T-cell (primary cell): ENCODE data around the gene ARHGEF12. TPM values are rescaled to one million over a fixed set of nuclear protein-coding genes. Genes with fewer than 3 reads are reported as not detected.

Experiments
- ATAC-seq, 4 experiments: fragments of 200-7000 bp in 3 of 4; fragments of 150-1000 bp in 1 of 4; cut with Tn5 transposase; replicated peaks in 1 of 4; 1 replicate in 3 of 4; 2 replicates in 1 of 4; pipeline ENCODE4 v1.10.0; 2021; ENCODE audit warnings: moderate library complexity in 3 of 4, mild to moderate bottlenecking in 2 of 4, moderate number of reproducible peaks in 1 of 4
- CTCF ChIA-PET, 2 donors: fragments of 300-600 bp; sonication (Branson Sonifier 250); formaldehyde crosslinking; loops; one replicate each; lab custom pipeline; 2022; ENCODE audit warnings: antibody characterized with exemption in 2 of 2; lab: Charles Lee
- POLR2A ChIA-PET, 2 donors: fragments of 300-600 bp; sonication (Branson Sonifier 250); formaldehyde crosslinking; loops; one replicate each; lab custom pipeline; 2022; ENCODE audit warnings: antibody characterized with exemption in 2 of 2; lab: Charles Lee
- DNase-seq, 35 experiments: peaks; one replicate each; pipeline versions ENCODE4 v3.0.0 to v3.0.0-alpha.2; 2013 to 2023
- H3K27ac ChIP-seq: one replicate; pipeline ENCODE4 v1.5.1; 2013; ENCODE audit warnings: low read length
- H3K27me3 ChIP-seq, 2 experiments: replicated peaks in 1 of 2; 1 replicate in 1 of 2; 2 replicates in 1 of 2; pipeline versions ENCODE4 v1.6.1 to v1.7.0; 2013; ENCODE audit warnings: low read length in 1 of 2, mixed read lengths in 1 of 2; ENCODE audit not compliant: control insufficient read depth in 2 of 2, insufficient read depth in 2 of 2; ENCODE audit errors: extremely low read depth in 1 of 2
- H3K36me3 ChIP-seq, 2 donors: 1 replicate in 1 of 2; 2 replicates in 1 of 2; pipeline versions ENCODE4 v1.6.1 to v1.7.0; 2013; ENCODE audit warnings: low read length in 1 of 2; ENCODE audit not compliant: control insufficient read depth in 2 of 2, insufficient read depth in 1 of 2; ENCODE audit errors: extremely low read depth in 1 of 2
- H3K4me1 ChIP-seq, 2 experiments: 1 replicate in 1 of 2; 2 replicates in 1 of 2; pipeline versions ENCODE4 v1.6.1 to v1.7.0; 2013; ENCODE audit warnings: low read length in 2 of 2, mixed read lengths in 1 of 2; ENCODE audit not compliant: insufficient read depth in 2 of 2, control insufficient read depth in 1 of 2; ENCODE audit errors: extremely low read depth in 1 of 2
- H3K4me3 ChIP-seq, 2 donors: 1 replicate in 1 of 2; 2 replicates in 1 of 2; pipeline versions ENCODE4 v1.5.1 to v1.7.0; 2013; ENCODE audit warnings: mild to moderate bottlenecking in 2 of 2, low read length in 1 of 2, moderate library complexity in 1 of 2; ENCODE audit not compliant: control insufficient read depth in 1 of 2; ENCODE audit errors: extremely low read depth in 1 of 2
- H3K9me3 ChIP-seq: 2 replicates; pipeline ENCODE4 v1.7.0; 2013
- H3K27ac Mint-ChIP-seq, 2 donors: one replicate each; pipeline ENCODE4 v1.8.0; 2020 to 2021; ENCODE audit warnings: mild to moderate bottlenecking in 2 of 2, mixed read lengths in 2 of 2
- H3K27me3 Mint-ChIP-seq, 2 donors: one replicate each; pipeline ENCODE4 v1.8.0; 2021 to 2022; ENCODE audit warnings: mixed read lengths in 2 of 2
- H3K36me3 Mint-ChIP-seq: one replicate; pipeline ENCODE4 v1.8.0; 2021; ENCODE audit warnings: mixed read lengths
- H3K4me1 Mint-ChIP-seq, 3 donors: one replicate each; pipeline ENCODE4 v1.8.0; 2020 to 2022; ENCODE audit warnings: mixed read lengths in 3 of 3, mild to moderate bottlenecking in 1 of 3
- H3K4me3 Mint-ChIP-seq, 3 donors: one replicate each; pipeline ENCODE4 v1.8.0; 2020 to 2022; ENCODE audit warnings: mild to moderate bottlenecking in 3 of 3, mixed read lengths in 3 of 3, moderate library complexity in 3 of 3
- H3K9me3 Mint-ChIP-seq, 3 donors: one replicate each; pipeline ENCODE4 v1.8.0; 2020 to 2022; ENCODE audit warnings: mixed read lengths in 3 of 3
- WGBS: methylation state at CpG from one replicate; pipeline ENCODE4 v1.1.5; 2013; ENCODE audit warnings: missing lambda C conversion rate; ENCODE audit not compliant: insufficient coverage; 5-methylcytosine and 5-hydroxymethylcytosine counted together
- total RNA-seq, 35 experiments: library from RNA in 6 of 35; stranded (reverse) in 6 of 35; fragments of 120-200 nt in 1 of 35; gene quantifications; one replicate each; pipeline versions ENCODE4 v1.2.1 to v1.2.4 and lab custom pipeline; 2013 to 2026

Gene ARHGEF12
- total RNA-seq, 5 donors from 2014 or later (not counting 1 experiment from before 2014, with no cell fraction given) = 4.8 to 12.8 (median 8.0) TPM

- Mint-ChIP-seq H3K4me3 (no peak overlapping the region), H3K27ac (no peak overlapping the region)
- CTCF ChIA-PET = interaction anchor here in 1 of 2 donors (0.7 to 0.8 kb wide), 3 partner anchors 95 to 1772 kb away, joined by 3 to 4 read pairs (median 4); no protein-coding TSS in a partner anchor
Observed at GRCh38 chr11:120430146-120430545, 93.9 kb downstream of the ARHGEF12 start.

GRCh38 chr11:120431633-120432032, 95.4 kb downstream of the ARHGEF12 start:
- H3K27ac Mint-ChIP-seq = no peak overlapping the region
- peaks cover 6% of the 10 kb centered on the region for H3K36me3 Mint-ChIP-seq
- no peaks in the 10 kb centered on the region for H3K27me3 Mint-ChIP-seq
- ATAC-seq (no peak), DNase-seq (peak in 1 of 35 experiments; percentile 12)
- Histone ChIP-seq H3K4me3 (no peak overlapping the region), H3K9me3 (no peaks in the 10 kb centered on the region), H3K4me1 (no peaks in the 10 kb centered on the region), H3K36me3 (no peaks in the 10 kb centered on the region), H3K27ac (no peak overlapping the region), H3K27me3 (no peaks in the 10 kb centered on the region)
- POLR2A ChIA-PET = interaction anchor here in 1 of 2 donors (0.6 kb wide), 1 partner anchor 98 kb away, joined by 4 read pairs; no protein-coding TSS in a partner anchor
- peaks cover 0 to 17% (median 14%) of the 10 kb centered on the region in 3 donors for H3K4me1 Mint-ChIP-seq
- H3K9me3 Mint-ChIP-seq = no peaks in the 10 kb centered on the region
- no peak overlapping the region for H3K4me3 Mint-ChIP-seq
- CTCF ChIA-PET = interaction anchor here in 1 of 2 donors (0.6 kb wide), 1 partner anchor 19 kb away, joined by 4 read pairs; no protein-coding TSS in a partner anchor
- WGBS = no CpG with 5 or more reads among the region's 3 CpGs

More at GRCh38 chr11:120430146-120430545, 93.9 kb downstream of the ARHGEF12 start:
- POLR2A ChIA-PET = no interaction called here
- ATAC-seq = no peak
- H3K4me1 ChIP-seq = no peaks in the 10 kb centered on the region
- no peaks in the 10 kb centered on the region for H3K36me3 ChIP-seq
- no peak overlapping the region for H3K27ac ChIP-seq
- no peaks in the 10 kb centered on the region for H3K9me3 ChIP-seq
- H3K27me3 ChIP-seq = no peaks in the 10 kb centered on the region
- no peaks in the 10 kb centered on the region for H3K27me3 Mint-ChIP-seq
- H3K36me3 Mint-ChIP-seq = peaks cover 9% of the 10 kb centered on the region
- peaks cover 0 to 17% (median 14%) of the 10 kb centered on the region in 3 donors for H3K4me1 Mint-ChIP-seq
- H3K4me3 ChIP-seq = no peak overlapping the region
- no peak for DNase-seq
- no peaks in the 10 kb centered on the region for H3K9me3 Mint-ChIP-seq

- Histone ChIP-seq H3K36me3 (no peaks in the 10 kb centered on the region), H3K27ac (no peak overlapping the region), H3K9me3 (no peaks in the 10 kb centered on the region), H3K27me3 (no peaks in the 10 kb centered on the region), H3K4me1 (no peaks in the 10 kb centered on the region), H3K4me3 (no peak overlapping the region)
- ChIA-PET POLR2A (interaction anchor here in 1 of 2 donors (0.6 kb wide), 1 partner anchor 98 kb away, joined by 4 read pairs; no protein-coding TSS in a partner anchor), CTCF (interaction anchor here in 1 of 2 donors (0.8 kb wide), 1 partner anchor 1080 kb away, joined by 3 read pairs; no protein-coding TSS in a partner anchor)
- H3K9me3 Mint-ChIP-seq = no peaks in the 10 kb centered on the region
- peak in 1 of 4 experiments; percentile 35 for ATAC-seq
- H3K27me3 Mint-ChIP-seq = no peaks in the 10 kb centered on the region
- DNase-seq = no peak
- no peak overlapping the region for H3K27ac Mint-ChIP-seq
- H3K4me3 Mint-ChIP-seq = no peak overlapping the region
- H3K4me1 Mint-ChIP-seq = peaks cover 0 to 17% (median 14%) of the 10 kb centered on the region in 3 donors
- WGBS = 38% methylated on average over 2 of the region's 4 CpGs
- H3K36me3 Mint-ChIP-seq = peaks cover 6% of the 10 kb centered on the region
Observed at GRCh38 chr11:120432056-120433018, 96.1 kb downstream of the ARHGEF12 start.

- no peak for ATAC-seq
Observed at GRCh38 chr11:120441592-120441991, 105.4 kb downstream of the ARHGEF12 start.

GRCh38 chr11:120442031-120442430, 105.8 kb downstream of the ARHGEF12 start:
- ATAC-seq = no peak
- peaks cover 0 to 3% of the 10 kb centered on the region in 2 donors for H3K36me3 ChIP-seq
- no peaks in the 10 kb centered on the region for H3K4me1 ChIP-seq
- Mint-ChIP-seq H3K4me1 (no peaks in the 10 kb centered on the region), H3K27ac (no peak overlapping the region), H3K36me3 (peaks cover 25% of the 10 kb centered on the region), H3K9me3 (no peaks in the 10 kb centered on the region), H3K4me3 (no peak overlapping the region), H3K27me3 (no peaks in the 10 kb centered on the region)
- POLR2A ChIA-PET = no interaction called here
- H3K4me3 ChIP-seq = no peak overlapping the region
- no CpG with 5 or more reads among the region's 3 CpGs for WGBS
- no peak overlapping the region for H3K27ac ChIP-seq
- CTCF ChIA-PET = interaction anchor here in 1 of 2 donors (1.1 kb wide), 1 partner anchor 107 kb away, joined by 3 read pairs; no protein-coding TSS in a partner anchor
- DNase-seq = no peak
- no peaks in the 10 kb centered on the region for H3K9me3 ChIP-seq
- no peaks in the 10 kb centered on the region for H3K27me3 ChIP-seq

More at GRCh38 chr11:120441592-120441991, 105.4 kb downstream of the ARHGEF12 start:
- DNase-seq = no peak
- ChIA-PET POLR2A (no interaction called here), CTCF (interaction anchor here in 1 of 2 donors (1.1 kb wide), 1 partner anchor 106 kb away, joined by 3 read pairs; no protein-coding TSS in a partner anchor)
- Mint-ChIP-seq H3K36me3 (peaks cover 21% of the 10 kb centered on the region), H3K4me1 (no peaks in the 10 kb centered on the region), H3K4me3 (no peak overlapping the region), H3K27me3 (no peaks in the 10 kb centered on the region), H3K27ac (no peak overlapping the region), H3K9me3 (no peaks in the 10 kb centered on the region)
- Histone ChIP-seq H3K9me3 (no peaks in the 10 kb centered on the region), H3K27me3 (no peaks in the 10 kb centered on the region), H3K4me3 (no peak overlapping the region), H3K27ac (no peak overlapping the region), H3K4me1 (no peaks in the 10 kb centered on the region), H3K36me3 (peaks cover 0 to 3% of the 10 kb centered on the region in 2 donors)
- 100% methylated on average over 3 of the region's 5 CpGs for WGBS

- no peak for ATAC-seq
- 100% methylated on average over 4 of the region's 7 CpGs for WGBS
- Mint-ChIP-seq H3K36me3 (peaks cover 53% of the 10 kb centered on the region), H3K9me3 (no peaks in the 10 kb centered on the region), H3K27me3 (no peaks in the 10 kb centered on the region), H3K4me1 (no peaks in the 10 kb centered on the region), H3K4me3 (no peak overlapping the region), H3K27ac (no peak overlapping the region)
- H3K4me3 ChIP-seq = no peak overlapping the region
- H3K27ac ChIP-seq = no peak overlapping the region
- H3K27me3 ChIP-seq = no peaks in the 10 kb centered on the region
- peaks cover 0 to 8% of the 10 kb centered on the region in 2 donors for H3K36me3 ChIP-seq
- no peaks in the 10 kb centered on the region for H3K9me3 ChIP-seq
- no peak for DNase-seq
- CTCF ChIA-PET = no interaction called here
- H3K4me1 ChIP-seq = no peaks in the 10 kb centered on the region
- POLR2A ChIA-PET = no interaction called here
Observed at GRCh38 chr11:120446802-120447201, 110.6 kb downstream of the ARHGEF12 start.
